Activated naive CD4-positive, alpha-beta T cell treated with anti-CD3 and anti-CD28 coated beads for 36 hours (primary cell): ENCODE measurements around the gene NPIPA1. TPM values are rescaled to one million over a fixed set of nuclear protein-coding genes. Genes with fewer than 3 reads are reported as not detected.
"Not testable (repeated sequence)": the region's sequence is repeated elsewhere in the genome, so short reads cannot be mapped to it uniquely, and the experiment has no call there.

ENCODE experiments used
- CTCF ChIA-PET: fragments of 350-600 bp; sonication (Branson Sonifier 250); formaldehyde crosslinking; loops from one replicate; lab custom pipeline; 2021; ENCODE audit warnings: antibody characterized with exemption; lab: Charles Lee
- DNase-seq: peaks from one replicate; pipeline ENCODE4 v3.0.0-alpha.2; 2020
- H3K27ac Mint-ChIP-seq: one replicate; pipeline ENCODE4 v1.8.0; 2021; ENCODE audit warnings: mild to moderate bottlenecking, mixed read lengths
- H3K27me3 Mint-ChIP-seq: one replicate; pipeline ENCODE4 v1.8.0; 2021; ENCODE audit warnings: low read depth, mixed read lengths
- H3K36me3 Mint-ChIP-seq: one replicate; pipeline ENCODE4 v1.8.0; 2021; ENCODE audit warnings: low read depth, mixed read lengths
- H3K4me1 Mint-ChIP-seq: one replicate; pipeline ENCODE4 v1.8.0; 2021; ENCODE audit warnings: low read depth, mixed read lengths
- H3K4me3 Mint-ChIP-seq: one replicate; pipeline ENCODE4 v1.8.0; 2021; ENCODE audit warnings: mild to moderate bottlenecking, moderate library complexity, mixed read lengths
- H3K9me3 Mint-ChIP-seq: one replicate; pipeline ENCODE4 v1.8.0; 2021; ENCODE audit warnings: mixed read lengths
- intact Hi-C: fragments of 100-400 bp; cut with micrococcal nuclease; formaldehyde crosslinking; loops from one replicate; pipeline ENCODE4 v1.15.1; 2023
- microRNA-seq: library from miRNA; unstranded; fragments of <30 nt; microRNA quantifications from one replicate; pipeline ENCODE4 v1.2.0, GENCODE V29; 2022; ENCODE audit warnings: borderline microRNAs expressed, borderline replicate concordance
- total RNA-seq, 2 experiments: library from RNA; stranded (reverse); gene quantifications; one replicate each; pipeline ENCODE4 v1.2.3, GENCODE V29; 2021

Gene NPIPA1
- total RNA-seq, 2 experiments from 2014 or later = 81.4 to 101 TPM

GRCh38 chr16:14993277-14994151, 56.3 kb downstream of the NPIPA1 start:
- H3K27ac Mint-ChIP-seq, intact Hi-C loops, H3K9me3 Mint-ChIP-seq, CTCF ChIA-PET, H3K27me3 Mint-ChIP-seq, DNase-seq, H3K4me3 Mint-ChIP-seq: not testable (repeated sequence)
- Mint-ChIP-seq H3K4me1 (peaks cover 16% of the 10 kb centered on the region), H3K36me3 (peaks cover 15% of the 10 kb centered on the region)

DNA sequence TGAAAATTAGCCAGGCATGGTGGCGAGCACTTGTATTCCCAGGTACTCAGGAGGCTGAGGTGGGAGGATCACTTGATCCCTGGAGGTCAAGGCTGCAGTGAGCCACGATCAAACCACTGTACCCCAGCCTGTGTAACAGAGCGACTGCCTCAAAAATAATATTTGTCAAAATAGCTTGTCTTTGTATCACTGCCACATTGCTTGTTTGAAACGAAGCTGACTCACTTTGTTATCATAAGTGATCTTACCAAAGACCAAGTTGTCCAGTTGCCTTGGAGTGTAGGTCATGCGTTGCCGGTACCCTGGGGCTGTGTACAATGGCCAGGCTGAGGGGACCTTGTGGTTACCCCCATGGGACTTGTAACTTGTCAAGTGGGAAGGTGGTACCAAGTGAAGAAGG, 59.5 kb downstream of the NPIPA1 start:
- peaks cover 11% of the 10 kb centered on the region for H3K36me3 Mint-ChIP-seq
- H3K4me3 Mint-ChIP-seq, CTCF ChIA-PET, H3K27me3 Mint-ChIP-seq, H3K4me1 Mint-ChIP-seq, intact Hi-C loops, H3K27ac Mint-ChIP-seq, H3K9me3 Mint-ChIP-seq, DNase-seq: not testable (repeated sequence)

GRCh38 chr16:14998300-14998699, 61.1 kb downstream of the NPIPA1 start:
- H3K27ac Mint-ChIP-seq, H3K9me3 Mint-ChIP-seq, H3K36me3 Mint-ChIP-seq, H3K4me1 Mint-ChIP-seq, CTCF ChIA-PET, H3K27me3 Mint-ChIP-seq, intact Hi-C loops, DNase-seq, H3K4me3 Mint-ChIP-seq: not testable (repeated sequence)

DNA sequence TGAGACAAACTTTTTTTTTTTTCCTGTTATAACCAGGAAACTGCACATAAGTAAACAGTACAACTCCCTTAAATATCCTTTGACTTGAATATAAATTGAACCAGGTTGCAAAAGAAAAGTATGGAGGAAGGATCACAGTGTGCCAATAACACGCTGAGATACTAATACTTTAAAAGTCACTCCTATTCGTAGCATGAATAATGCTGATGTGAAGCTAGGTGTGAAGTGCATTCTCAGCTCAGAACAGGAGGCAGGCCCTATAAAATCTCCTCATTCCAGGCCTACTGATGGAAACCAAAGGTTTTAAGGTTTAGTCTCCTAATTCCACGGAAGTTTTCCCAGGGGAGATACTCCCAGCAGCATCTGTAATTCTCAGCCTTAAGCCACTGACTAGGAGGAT, 62.6 kb downstream of the NPIPA1 start:
- CTCF ChIA-PET, intact Hi-C loops, H3K4me1 Mint-ChIP-seq, DNase-seq, H3K9me3 Mint-ChIP-seq, H3K36me3 Mint-ChIP-seq, H3K27me3 Mint-ChIP-seq, H3K4me3 Mint-ChIP-seq, H3K27ac Mint-ChIP-seq: not testable (repeated sequence)

Small RNA genes within 50 kb of the gene (microRNA-seq; reads per million reads assigned to microRNA genes)
- gene MIR3180-1 (not detected), gene MIR3670-1 (not detected), gene MIR6511A1 (not detected), gene MIR6770-1 (not detected)

Other genes starting within 250 kb of the NPIPA1 start
- not detected for gene PLA2G10, start 243.1 kb upstream of the NPIPA1 start, total RNA-seq
- gene NPIPA3, start 234.0 kb upstream of the NPIPA1 start, total RNA-seq = 1 to 10 TPM; 1.5 to 1.9 TPM
- gene NPIPA2, start 194.9 kb upstream of the NPIPA1 start, total RNA-seq = 1 to 10 TPM; 3.6 to 4.1 TPM
- 10 to 100 TPM; 33.1 to 35.1 TPM for gene NOMO1, start 103.7 kb upstream of the NPIPA1 start, total RNA-seq
- 10 to 100 TPM; 52.6 to 53.9 TPM for gene PDXDC1, start 37.6 kb downstream of the NPIPA1 start, total RNA-seq
- 10 to 100 TPM; 30.0 to 36.1 TPM for gene NTAN1, start 118.6 kb downstream of the NPIPA1 start, total RNA-seq
- gene RRN3, start 156.8 kb downstream of the NPIPA1 start, total RNA-seq = 10 to 100 TPM; 29.6 to 32.4 TPM